IMR-90 (cell line): ENCODE measurements around the gene GPER1. TPM values are rescaled to one million over a fixed set of nuclear protein-coding genes. Genes with fewer than 3 reads are reported as not detected.

Source experiments
- ATAC-seq: fragments of 200-7000 bp; cut with Tn5 transposase; 2 replicates; pipeline ENCODE4 v1.9.1; 2020; ENCODE audit warnings: low read depth, mild to moderate bottlenecking, moderate library complexity
- BruUV-seq: library from RNA; stranded (reverse); fragments of 400-500 nt; replicated peaks from 2 replicates; lab custom pipeline; 2021; lab: Mats Ljungman, UMichigan
- CTCF ChIA-PET: fragments of 300-600 bp; formaldehyde crosslinking; extraction: SDS; loops from one replicate; lab custom pipeline; 2021; ENCODE audit warnings: antibody characterized with exemption; lab: Yijun Ruan, JAX
- POLR2A ChIA-PET: fragments of 300-600 bp; sonication (Branson Sonifier 250); formaldehyde crosslinking; loops from one replicate; lab custom pipeline; 2022; ENCODE audit warnings: antibody characterized with exemption; ENCODE audit not compliant: unreplicated experiment; lab: Charles Lee
- DNase-seq: peaks from one replicate; pipeline ENCODE4 v3.0.0; 2013
- H2AFZ ChIP-seq: replicated peaks from 2 replicates; pipeline ENCODE3; 2013; ENCODE audit warnings: low read length, mild to moderate bottlenecking; ENCODE audit not compliant: poor library complexity
- H2AK5ac ChIP-seq: 2 replicates; pipeline ENCODE4 v1.6.1; 2013; ENCODE audit warnings: low read depth, low read length, inconsistent platforms
- H2AK9ac ChIP-seq: replicated peaks from 2 replicates; pipeline ENCODE3; 2013; ENCODE audit warnings: mild to moderate bottlenecking, low read depth, low read length, moderate library complexity; ENCODE audit not compliant: poor library complexity
- H2BK120ac ChIP-seq: 2 replicates; pipeline ENCODE4 v1.6.1; 2013; ENCODE audit warnings: low read depth, low read length, inconsistent platforms
- H2BK15ac ChIP-seq: 3 replicates; pipeline ENCODE4 v1.6.1; 2013; ENCODE audit warnings: low read depth, low read length, inconsistent platforms
- H2BK20ac ChIP-seq: 2 replicates; pipeline ENCODE4 v1.6.1; 2013; ENCODE audit warnings: low read depth, mild to moderate bottlenecking, inconsistent platforms, low read length, moderate library complexity
- H2BK5ac ChIP-seq: 2 replicates; pipeline ENCODE4 v1.6.1; 2013; ENCODE audit warnings: mild to moderate bottlenecking, low read depth, low read length, inconsistent platforms; ENCODE audit not compliant: poor library complexity, severe bottlenecking
- H3K14ac ChIP-seq: replicated peaks from 2 replicates; pipeline ENCODE4 v1.6.1; 2013; ENCODE audit warnings: low read depth, low read length, inconsistent platforms
- H3K18ac ChIP-seq: 2 replicates; pipeline ENCODE4 v1.6.1; 2013; ENCODE audit warnings: low read depth, low read length, control low read depth
- H3K23ac ChIP-seq: 2 replicates; pipeline ENCODE4 v1.6.1; 2013; ENCODE audit warnings: low read depth, low read length, inconsistent platforms
- H3K27ac ChIP-seq: 2 replicates; pipeline ENCODE4 v1.5.1; 2013; ENCODE audit warnings: mild to moderate bottlenecking, control low read depth, low read length; ENCODE audit not compliant: insufficient read depth
- H3K27me3 ChIP-seq: 2 replicates; pipeline ENCODE4 v1.6.1; 2013; ENCODE audit warnings: low read length; ENCODE audit not compliant: control insufficient read depth, insufficient read depth
- H3K36me3 ChIP-seq: 2 replicates; pipeline ENCODE4 v1.6.1; 2013; ENCODE audit warnings: low read length, mixed read lengths; ENCODE audit not compliant: control insufficient read depth, insufficient read depth
- H3K4ac ChIP-seq: 2 replicates; pipeline ENCODE4 v1.6.1; 2013; ENCODE audit warnings: low read depth, low read length, inconsistent platforms
- H3K4me1 ChIP-seq: 2 replicates; pipeline ENCODE4 v1.6.1; 2013; ENCODE audit warnings: low read length, mixed read lengths; ENCODE audit not compliant: control insufficient read depth, insufficient read depth
- H3K4me2 ChIP-seq: 2 replicates; pipeline ENCODE4 v1.6.1; 2013; ENCODE audit warnings: low read depth, mild to moderate bottlenecking, control low read depth, low read length, moderate library complexity
- H3K4me3 ChIP-seq: 2 replicates; pipeline ENCODE4 v1.5.1; 2013; ENCODE audit warnings: low read depth, mild to moderate bottlenecking, control low read depth, low read length, moderate library complexity; ENCODE audit not compliant: insufficient read depth
- H3K56ac ChIP-seq: 2 replicates; pipeline ENCODE4 v1.6.1; 2013; ENCODE audit warnings: low read length, inconsistent platforms; ENCODE audit not compliant: insufficient read depth; ENCODE audit errors: extremely low read depth
- H3K79me1 ChIP-seq, 2 experiments: 2 replicates each; pipeline ENCODE4 v1.6.1; 2013; ENCODE audit warnings: low read length in 2 of 2, inconsistent platforms in 1 of 2, low read depth in 1 of 2
- H3K9ac ChIP-seq: 2 replicates; pipeline ENCODE4 v1.6.1; 2013; ENCODE audit warnings: low read depth, low read length, control low read depth
- H3K9me1 ChIP-seq: 2 replicates; pipeline ENCODE4 v1.6.1; 2013; ENCODE audit warnings: low read length, inconsistent platforms; ENCODE audit not compliant: insufficient read depth
- H3K9me3 ChIP-seq: 2 replicates; pipeline ENCODE4 v1.6.1; 2013; ENCODE audit warnings: low read length; ENCODE audit not compliant: control insufficient read depth, insufficient read depth
- H4K20me1 ChIP-seq: 2 replicates; pipeline ENCODE4 v1.6.1; 2013; ENCODE audit warnings: low read length, inconsistent platforms; ENCODE audit not compliant: insufficient read depth
- H4K5ac ChIP-seq: 2 replicates; pipeline ENCODE4 v1.6.1; 2013; ENCODE audit warnings: mild to moderate bottlenecking, low read depth, low read length, control low read depth
- H4K8ac ChIP-seq, 2 experiments: 2 replicates each; pipeline ENCODE4 v1.6.1; 2013; ENCODE audit warnings: low read depth in 2 of 2, low read length in 2 of 2, control low read depth in 1 of 2, inconsistent platforms in 1 of 2
- H4K91ac ChIP-seq: 2 replicates; pipeline ENCODE4 v1.6.1; 2013; ENCODE audit warnings: low read depth, low read length, inconsistent platforms; ENCODE audit not compliant: insufficient read depth
- BHLHE40 ChIP-seq: fragments of 150-350 bp; IDR thresholded peaks from 2 replicates; pipeline ENCODE4 v1.6.1; 2016; ENCODE audit warnings: mild to moderate bottlenecking, low read depth, low read length
- CTCF ChIP-seq: conservative IDR thresholded peaks from 2 replicates; pipeline ENCODE4 v1.5.1; 2012; ENCODE audit warnings: mild to moderate bottlenecking, low read depth, low read length, improper control_type of control experiment
- MXI1 ChIP-seq: IDR thresholded peaks from 2 replicates; pipeline ENCODE4 v1.6.1; 2012; ENCODE audit warnings: low read depth, mild to moderate bottlenecking, low read length, moderate library complexity, borderline replicate concordance
- WGBS, 2 experiments: methylation state at CpG; one replicate each; pipeline versions ENCODE4 v1.1.5 to v1.1.7; 2013; ENCODE audit warnings: missing lambda C conversion rate in 2 of 2; ENCODE audit not compliant: insufficient read length in 1 of 2; ENCODE audit errors: extremely low coverage in 2 of 2; 5-methylcytosine and 5-hydroxymethylcytosine counted together
- dilution Hi-C: fragments of 300-500 bp; cut with HindIII; formaldehyde crosslinking; loops from one replicate; pipeline ENCODE4 v1.14.3; 2018; ENCODE audit warnings: low sequenced_read_pairs; ENCODE audit not compliant: unreplicated experiment
- in situ Hi-C: fragments of 300-500 bp; cut with MboI; formaldehyde crosslinking; loops from 3 replicates; pipeline ENCODE4 v1.14.3; 2019; ENCODE audit warnings: low sequenced_read_pairs, inconsistent platforms, mixed read lengths
- intact Hi-C: fragments of 100-400 bp; cut with micrococcal nuclease; formaldehyde crosslinking; loops from 2 replicates; pipeline ENCODE4 v1.10.0; 2022
- polyA plus RNA-seq, 3 experiments: library from polyadenylated mRNA; depleted of rRNA; stranded (reverse); fragments of >200 nt; gene quantifications; 2 replicates each; pipeline ENCODE4 v1.2.3, GENCODE V29; 2012; ENCODE audit warnings: low replicate concordance in 1 of 3
- total RNA-seq: library from RNA; depleted of rRNA; stranded (reverse); fragments of >200 nt; gene quantifications from 2 replicates; pipeline ENCODE4 v1.2.3, GENCODE V29; 2012

The GPER1 gene
- total and polyA plus RNA-seq, 2 of the 4 experiments (the other 2 are of a cell fraction), result 2.0 to 5.8 TPM

GRCh38 chr7:1040790-1041189 is 47.1 kb upstream of the GPER1 start:
- Histone ChIP-seq H3K4me2 (peak overlapping the region; percentile 38), H3K4ac (no peak overlapping the region), H4K8ac (no peak overlapping the region), H3K27me3 (no peaks in the 10 kb centered on the region), H3K9me3 (no peaks in the 10 kb centered on the region), H2BK15ac (no peak overlapping the region), H3K9ac (no peak overlapping the region), H4K5ac (no peak overlapping the region), H3K79me1 (peaks cover 9 to 29% of the 10 kb centered on the region in 2 experiments), H2BK20ac (no peak overlapping the region), H2BK120ac (no peak overlapping the region; the same call in 1 of the 2 replicates), H2AFZ (peak overlapping the region; percentile 81), H3K18ac (no peak overlapping the region), H3K23ac (no peak overlapping the region), H4K91ac (no peak overlapping the region), H2AK9ac (no peak overlapping the region), H2BK5ac (no peak overlapping the region), H3K14ac (no peak overlapping the region), H3K4me3 (no peak overlapping the region), H3K27ac (no peak overlapping the region), H3K36me3 (no peaks in the 10 kb centered on the region), H4K20me1 (peaks cover 17% of the 10 kb centered on the region; the same call in 1 of the 2 replicates), H3K56ac (no peak overlapping the region), H2AK5ac (no peak overlapping the region), H3K4me1 (peaks cover 20% of the 10 kb centered on the region), H3K9me1 (peaks cover 3% of the 10 kb centered on the region; the same call in 1 of the 2 replicates)
- intact Hi-C loops, result loop anchor here (5.0 to 10.0 kb wide), 2 partner anchors 97 to 136 kb away; a partner anchor contains a TSS
- in situ Hi-C loops, result no loop called here
- POLR2A ChIA-PET, result no interaction called here
- dilution Hi-C loops, result no loop called here
- peak; percentile 75 for TF ChIP-seq BHLHE40
- TF ChIP-seq MXI1, result peak; percentile 72; the same call in 1 of the 2 replicates
- no peak for TF ChIP-seq CTCF
- WGBS, 2 experiments, result 5% methylated on average over 12 of the region's 16 CpGs; no CpG with 5 or more reads in 1 of the 2 experiments
- ATAC-seq (peak; percentile 69), DNase-seq (peak; percentile 76)
- CTCF ChIA-PET, result interaction anchor here (0.5 to 1.1 kb wide), 2 partner anchors 20 to 48 kb away, joined by 3 to 5 read pairs; no protein-coding TSS in a partner anchor
- no TSS peak for BruUV-seq
